IPS DF 6.9 (cell line): ENCODE results near the gene SLC25A34.

ENCODE experiments used
- DNase-seq: peaks from one replicate; pipeline ENCODE4 v3.0.0-alpha.2; 2013; ENCODE audit warnings: low read depth, low spot score
- H3K27ac ChIP-seq: one replicate; pipeline ENCODE4 v1.5.1; 2013; ENCODE audit warnings: low read length, control low read depth
- H3K27me3 ChIP-seq: 2 replicates; pipeline ENCODE4 v1.6.1; 2013; ENCODE audit warnings: mild to moderate bottlenecking, low read length; ENCODE audit not compliant: control insufficient read depth, insufficient read depth
- H3K36me3 ChIP-seq: 2 replicates; pipeline ENCODE4 v1.6.1; 2013; ENCODE audit warnings: low read length; ENCODE audit not compliant: control insufficient read depth, insufficient read depth
- H3K4me1 ChIP-seq: 2 replicates; pipeline ENCODE4 v1.6.1; 2013; ENCODE audit warnings: low read length; ENCODE audit not compliant: control insufficient read depth, insufficient read depth
- H3K4me3 ChIP-seq: 2 replicates; pipeline ENCODE4 v1.5.1; 2013; ENCODE audit warnings: mild to moderate bottlenecking, low read length
- H3K9me3 ChIP-seq: 2 replicates; pipeline ENCODE4 v1.6.1; 2013; ENCODE audit warnings: low read length, inconsistent platforms; ENCODE audit not compliant: control insufficient read depth, insufficient read depth
- WGBS: extraction: QIAGEN DNeasy Blood & Tissue Kit; methylation state at CpG from one replicate; pipeline ENCODE4 v1.1.7; 2013; ENCODE audit warnings: mixed read lengths, missing lambda C conversion rate; ENCODE audit not compliant: insufficient read length, insufficient coverage; 5-methylcytosine and 5-hydroxymethylcytosine counted together

The SLC25A34 gene

DNA sequence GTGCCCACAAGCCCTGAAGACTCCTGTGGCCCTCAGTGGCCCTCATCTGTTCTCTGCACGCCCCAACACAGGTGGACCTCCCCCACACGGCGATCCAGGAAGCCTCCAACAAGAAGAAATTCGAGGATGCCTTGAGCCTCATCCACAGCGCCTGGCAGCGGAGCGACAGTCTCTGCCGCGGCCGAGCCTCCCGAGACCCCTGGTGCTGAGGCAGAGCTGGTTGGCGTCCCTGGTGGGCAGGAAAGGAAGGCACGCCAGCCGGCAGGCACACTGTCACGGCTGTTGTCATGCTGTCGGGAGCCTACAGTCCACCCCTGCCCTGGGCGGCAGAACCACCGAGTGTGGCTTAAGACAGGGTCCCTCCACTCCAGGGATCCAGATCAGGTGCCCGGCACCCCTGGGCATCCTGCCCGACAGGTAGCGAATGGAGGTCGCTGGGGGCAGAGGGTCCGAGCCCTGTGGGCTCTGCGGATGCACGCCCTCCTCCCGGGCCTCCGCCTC, 2.3 kb upstream of the SLC25A34 start:
- H3K4me3 ChIP-seq, result no peak overlapping the region
- peaks cover 17% of the 10 kb centered on the region for H3K36me3 ChIP-seq
- H3K9me3 ChIP-seq, result no peaks in the 10 kb centered on the region
- H3K27me3 ChIP-seq, result no peaks in the 10 kb centered on the region
- DNase-seq, result no peak
- no CpG with 5 or more reads among the region's 27 CpGs for WGBS
- H3K27ac ChIP-seq, result no peak overlapping the region
- H3K4me1 ChIP-seq, result peaks cover 2% of the 10 kb centered on the region; the same call in 1 of the 2 replicates

DNA sequence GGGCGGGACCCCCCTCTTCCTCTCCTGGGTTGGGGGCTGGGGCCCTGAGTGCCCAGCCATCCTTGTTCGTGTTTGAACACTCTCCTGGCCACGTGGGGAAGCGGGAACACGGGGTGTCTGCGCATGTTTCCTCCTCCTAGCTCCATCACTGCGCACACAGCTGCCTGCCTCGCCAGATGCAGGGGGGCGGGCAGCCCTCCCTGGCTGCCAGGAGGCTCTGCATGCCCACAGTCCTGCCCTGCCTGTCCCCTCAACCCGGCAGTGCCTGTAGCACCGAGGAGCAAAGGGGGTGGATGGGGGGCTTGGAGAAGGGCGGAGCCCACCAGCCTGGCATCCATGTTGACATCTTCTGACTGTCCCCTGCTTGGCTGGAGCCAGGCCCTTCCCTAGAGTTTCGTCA, 1.8 kb upstream of the SLC25A34 start:
- Histone ChIP-seq H3K4me3 (no peak overlapping the region), H3K9me3 (no peaks in the 10 kb centered on the region), H3K4me1 (peaks cover 2% of the 10 kb centered on the region; the same call in 1 of the 2 replicates), H3K27me3 (no peaks in the 10 kb centered on the region), H3K36me3 (peaks cover 15% of the 10 kb centered on the region), H3K27ac (no peak overlapping the region)
- no CpG with 5 or more reads among the region's 13 CpGs for WGBS
- no peak for DNase-seq

DNA sequence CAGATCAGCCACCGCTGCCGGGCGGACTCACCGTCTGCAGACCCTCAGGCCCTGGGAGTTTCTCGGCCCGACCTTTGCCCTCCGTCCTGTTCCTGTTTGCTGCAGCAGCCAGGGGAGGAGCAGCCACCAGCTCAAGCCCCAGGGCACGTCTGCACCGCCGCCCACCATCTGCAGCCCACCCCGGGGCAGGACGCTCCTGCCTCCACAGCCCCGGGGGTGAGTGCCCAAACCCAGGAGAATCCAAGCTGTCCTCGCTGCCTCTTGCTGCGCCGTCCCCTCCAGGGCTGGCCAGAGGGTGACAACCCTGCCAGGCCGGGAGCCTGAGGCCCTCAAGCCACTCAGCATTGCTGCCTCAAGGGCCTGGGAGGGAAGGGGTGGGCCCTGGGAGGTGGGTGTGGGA, 1.2 kb upstream of the SLC25A34 start:
- DNase-seq, result no peak
- no CpG with 5 or more reads among the region's 17 CpGs for WGBS
- H3K27me3 ChIP-seq, result no peaks in the 10 kb centered on the region
- H3K9me3 ChIP-seq, result no peaks in the 10 kb centered on the region
- peaks cover 2% of the 10 kb centered on the region; the same call in 1 of the 2 replicates for H3K4me1 ChIP-seq
- no peak overlapping the region for H3K27ac ChIP-seq
- H3K4me3 ChIP-seq, result no peak overlapping the region
- peaks cover 13% of the 10 kb centered on the region; the same call in 1 of the 2 replicates for H3K36me3 ChIP-seq

DNA sequence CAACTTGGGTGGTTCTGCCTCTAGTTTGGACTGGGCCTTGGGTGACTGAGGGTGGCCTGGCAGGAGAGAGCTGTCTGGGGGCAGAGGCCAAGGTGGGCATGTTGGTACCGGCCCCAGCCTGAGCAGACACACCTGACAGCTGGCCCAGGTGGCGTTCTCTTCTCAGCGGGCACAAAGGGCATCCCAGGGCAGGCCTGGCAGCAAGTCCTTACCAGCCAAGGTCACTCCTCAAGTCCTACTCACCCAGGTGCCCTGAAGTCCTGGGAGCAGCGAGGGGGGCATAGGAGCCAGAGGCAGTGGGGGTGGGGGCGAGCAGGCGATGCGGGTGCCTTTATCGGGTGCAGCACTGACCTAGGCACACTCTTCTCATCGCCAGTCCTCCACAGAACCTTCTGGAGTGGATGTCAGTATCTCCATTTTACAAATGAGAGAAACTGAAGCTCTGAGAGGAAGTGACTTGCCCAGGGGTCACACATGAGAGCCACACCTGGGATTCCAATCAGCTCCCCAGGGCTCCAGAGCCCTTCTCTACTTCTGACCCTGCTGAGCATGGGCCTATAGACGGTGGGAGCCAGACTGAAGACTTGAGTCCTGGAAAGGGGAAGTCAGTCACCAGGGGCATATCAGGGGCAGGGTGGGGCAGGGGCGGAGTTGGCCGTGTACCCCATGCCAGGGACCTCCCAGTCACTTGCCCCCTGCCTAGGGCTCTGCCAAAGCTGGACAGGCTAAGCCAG, 587 bp upstream of the SLC25A34 start:
- Histone ChIP-seq H3K27me3 (no peaks in the 10 kb centered on the region), H3K36me3 (peaks cover 13% of the 10 kb centered on the region; the same call in 1 of the 2 replicates), H3K27ac (no peak overlapping the region), H3K4me3 (no peak overlapping the region), H3K4me1 (peaks cover 2% of the 10 kb centered on the region; the same call in 1 of the 2 replicates), H3K9me3 (no peaks in the 10 kb centered on the region)
- no peak for DNase-seq
- no CpG with 5 or more reads among the region's 12 CpGs for WGBS

DNA sequence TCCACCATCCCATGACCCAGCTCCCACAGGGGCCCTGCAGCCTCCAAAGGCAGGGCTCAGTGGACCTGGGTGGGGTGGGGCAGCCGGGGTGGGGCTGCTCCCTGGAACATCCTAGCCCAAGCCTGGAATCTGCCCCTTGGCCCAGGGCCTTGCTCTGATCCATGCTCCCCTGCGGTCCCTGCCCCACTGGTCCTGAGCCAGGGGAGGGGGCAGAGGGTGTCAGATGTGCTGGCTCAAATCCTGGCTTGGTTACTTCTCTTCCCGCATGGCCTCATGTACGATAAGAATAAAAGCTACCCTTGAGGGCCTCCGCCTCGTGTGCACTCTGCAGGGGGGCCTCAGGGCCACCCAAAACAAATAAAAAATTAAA, 819 bp downstream of the SLC25A34 start:
- WGBS, result no CpG with 5 or more reads among the region's 6 CpGs
- DNase-seq, result no peak
- peaks cover 6% of the 10 kb centered on the region; the same call in 1 of the 2 replicates for H3K36me3 ChIP-seq

DNA sequence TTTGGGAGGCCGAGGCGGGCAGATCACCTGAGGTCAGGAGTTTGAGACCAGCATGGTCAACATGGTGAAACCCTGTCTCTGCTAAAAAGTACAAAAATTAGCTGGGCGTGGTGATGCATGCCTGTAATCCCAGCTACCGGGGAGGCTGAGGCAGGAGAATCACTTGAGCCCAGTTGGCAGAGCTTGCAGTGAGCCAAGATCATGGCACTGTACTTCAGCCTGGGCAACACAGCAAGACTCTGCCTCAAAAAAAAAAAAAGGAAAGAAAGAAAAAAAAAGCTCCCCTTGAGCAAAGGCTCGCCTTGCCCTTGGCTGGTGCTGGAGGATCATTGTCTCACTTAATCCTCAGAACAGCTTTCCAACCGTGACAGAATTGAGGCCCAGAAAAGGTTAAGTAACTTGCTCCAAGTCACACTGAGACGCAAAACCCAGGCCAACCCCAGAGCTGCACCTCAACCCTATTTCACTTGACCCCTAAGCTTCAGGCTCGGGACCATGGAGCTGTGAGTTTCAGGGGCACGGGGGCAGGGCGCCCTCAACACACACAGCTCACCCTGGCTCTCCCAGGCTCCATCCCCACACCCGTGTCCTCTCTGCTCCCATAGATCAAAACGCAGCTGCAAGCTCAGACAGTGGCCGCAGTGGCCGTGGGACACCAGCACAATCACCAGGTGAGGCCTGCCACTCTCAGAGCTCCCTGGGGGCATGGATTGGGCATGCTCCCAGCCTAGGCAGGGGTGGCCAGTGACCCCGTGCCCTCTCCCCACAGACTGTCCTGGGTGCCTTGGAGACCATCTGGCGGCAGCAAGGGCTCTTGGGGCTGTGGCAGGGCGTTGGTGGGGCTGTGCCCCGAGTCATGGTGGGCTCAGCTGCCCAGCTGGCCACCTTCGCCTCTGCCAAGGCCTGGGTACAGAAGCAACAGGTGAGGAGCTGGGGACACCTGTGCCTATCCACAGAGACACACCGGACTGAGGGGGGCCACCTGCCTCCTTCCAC, 1.6 kb downstream of the SLC25A34 start:
- peaks cover 2% of the 10 kb centered on the region; the same call in 1 of the 2 replicates for H3K36me3 ChIP-seq
- no CpG with 5 or more reads among the region's 20 CpGs for WGBS
- peaks cover 3% of the 10 kb centered on the region for H3K4me1 ChIP-seq
- H3K27ac ChIP-seq, result no peak overlapping the region
- no peak for DNase-seq
- H3K4me3 ChIP-seq, result no peak overlapping the region
- H3K27me3 ChIP-seq, result no peaks in the 10 kb centered on the region
- H3K9me3 ChIP-seq, result no peaks in the 10 kb centered on the region

More for the DNA sequence above, 819 bp downstream of the SLC25A34 start:
- no peak overlapping the region for H3K27ac ChIP-seq
- H3K27me3 ChIP-seq, result no peaks in the 10 kb centered on the region
- H3K4me3 ChIP-seq, result no peak overlapping the region
- H3K4me1 ChIP-seq, result peaks cover 3% of the 10 kb centered on the region
- no peaks in the 10 kb centered on the region for H3K9me3 ChIP-seq

DNA sequence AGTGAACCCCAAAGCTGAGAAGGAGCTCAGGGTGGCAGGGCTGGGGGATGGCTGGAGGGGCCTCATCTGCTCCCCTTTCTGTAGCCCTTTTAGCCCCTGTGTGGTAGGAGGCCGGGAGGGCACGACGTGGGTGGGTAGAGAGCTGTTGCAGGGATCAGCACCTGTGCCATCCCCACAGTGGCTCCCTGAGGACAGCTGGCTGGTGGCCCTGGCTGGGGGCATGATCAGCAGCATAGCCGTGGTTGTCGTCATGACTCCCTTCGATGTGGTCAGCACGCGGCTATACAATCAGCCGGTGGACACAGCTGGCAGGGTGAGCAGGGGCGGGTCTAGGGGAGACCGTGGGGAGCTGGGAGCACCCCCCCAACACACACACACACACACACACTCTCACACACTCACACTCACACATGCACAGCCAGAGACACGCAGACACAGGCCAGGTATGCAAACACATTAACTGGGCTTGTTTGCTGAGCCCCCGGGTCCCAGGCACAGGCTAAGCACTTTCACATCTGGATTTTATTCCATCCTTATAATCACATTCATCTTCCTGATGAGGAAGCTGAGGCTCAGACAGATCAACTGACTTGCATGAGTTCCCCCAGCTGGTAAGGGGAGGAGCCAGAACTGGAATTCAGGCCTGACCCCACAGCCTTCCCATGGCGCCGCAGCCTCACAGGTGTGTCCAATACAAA, 2.5 kb downstream of the SLC25A34 start:
- DNase-seq, result no peak
- Histone ChIP-seq H3K4me1 (peaks cover 3% of the 10 kb centered on the region), H3K36me3 (peaks cover 2% of the 10 kb centered on the region; the same call in 1 of the 2 replicates), H3K27ac (no peak overlapping the region), H3K27me3 (no peaks in the 10 kb centered on the region), H3K4me3 (no peak overlapping the region), H3K9me3 (no peaks in the 10 kb centered on the region)
- WGBS, result no CpG with 5 or more reads among the region's 15 CpGs

DNA sequence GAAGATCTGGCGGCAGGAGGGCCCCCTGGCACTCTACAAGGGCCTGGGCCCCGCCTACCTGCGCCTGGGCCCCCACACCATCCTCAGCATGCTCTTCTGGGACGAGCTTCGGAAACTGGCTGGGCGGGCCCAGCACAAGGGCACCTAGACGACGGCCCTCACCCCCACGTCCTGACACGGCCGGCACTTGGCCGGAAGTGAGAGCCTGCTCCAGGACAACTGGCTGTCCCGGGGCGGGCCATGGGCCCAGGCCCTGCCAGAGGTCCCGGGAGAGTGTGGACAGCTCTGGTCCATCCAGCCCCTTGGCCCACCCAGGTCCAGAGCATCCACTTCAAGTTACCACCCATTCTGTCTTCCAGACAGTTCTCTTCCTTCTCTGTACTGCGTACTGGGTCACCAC, 3.2 kb downstream of the SLC25A34 start:
- Histone ChIP-seq H3K4me3 (no peak overlapping the region), H3K4me1 (peaks cover 3% of the 10 kb centered on the region), H3K9me3 (no peaks in the 10 kb centered on the region), H3K27me3 (no peaks in the 10 kb centered on the region), H3K27ac (no peak overlapping the region), H3K36me3 (peaks cover 2% of the 10 kb centered on the region; the same call in 1 of the 2 replicates)
- DNase-seq, result no peak
- no CpG with 5 or more reads among the region's 16 CpGs for WGBS

DNA sequence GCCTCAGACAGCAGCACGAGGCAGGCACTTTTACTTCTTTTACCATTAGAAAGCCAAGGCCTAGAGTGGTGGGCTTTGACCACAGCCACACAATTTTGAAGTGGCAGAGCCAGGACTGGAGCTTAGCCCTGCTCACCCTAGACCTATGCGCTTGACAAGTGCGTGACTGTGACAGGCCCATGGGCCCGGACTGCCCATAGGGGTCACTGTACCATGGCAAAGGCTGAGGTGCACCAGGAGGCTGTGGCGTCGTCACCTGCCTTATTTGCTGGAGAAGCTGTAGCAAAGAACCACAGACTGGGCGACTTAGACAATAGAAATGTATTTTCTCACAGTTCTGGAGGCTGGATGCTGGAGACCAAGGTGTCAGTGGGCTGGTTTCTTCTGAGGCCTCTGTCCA, 3.7 kb downstream of the SLC25A34 start:
- no peaks in the 10 kb centered on the region for H3K27me3 ChIP-seq
- H3K4me3 ChIP-seq, result no peak overlapping the region
- no peak overlapping the region for H3K27ac ChIP-seq
- no CpG with 5 or more reads among the region's 7 CpGs for WGBS
- H3K9me3 ChIP-seq, result no peaks in the 10 kb centered on the region
- peaks cover 2% of the 10 kb centered on the region; the same call in 1 of the 2 replicates for H3K36me3 ChIP-seq
- H3K4me1 ChIP-seq, result peaks cover 3% of the 10 kb centered on the region
- no peak for DNase-seq
